IPS DF 4.7 (cell line): ENCODE data around the gene PDE6A.

ENCODE experiments used
- DNase-seq: peaks from one replicate; pipeline ENCODE4 v3.0.0-alpha.2; 2013; ENCODE audit warnings: low spot score; ENCODE audit errors: extremely low read depth

Gene PDE6A

DNA sequence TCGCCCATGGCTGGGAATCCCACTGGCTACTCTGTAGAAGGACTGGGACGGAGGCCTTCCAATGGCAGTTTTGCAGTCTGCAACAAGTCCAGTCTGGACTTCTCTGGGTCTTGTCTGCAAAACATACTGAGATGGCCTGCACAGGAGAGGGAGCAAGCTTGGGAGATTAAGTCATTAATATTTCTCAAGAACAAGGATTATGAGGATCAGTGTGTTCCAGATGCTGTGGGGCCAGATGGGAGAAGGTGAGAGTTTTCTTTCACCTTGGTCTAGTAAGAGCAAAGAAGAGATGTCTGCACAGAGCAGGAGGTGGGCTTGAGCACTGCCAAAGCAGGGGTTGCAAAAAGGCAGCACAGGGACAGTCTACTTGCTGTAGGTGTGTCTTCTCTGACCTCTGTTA is at the start of gene PDE6A:
PDE6A (minus strand) TSS at position 128 of the 400 bp plus-strand sequence; CDS start at position 8, 120 bp downstream.
- no peak for DNase-seq

DNA sequence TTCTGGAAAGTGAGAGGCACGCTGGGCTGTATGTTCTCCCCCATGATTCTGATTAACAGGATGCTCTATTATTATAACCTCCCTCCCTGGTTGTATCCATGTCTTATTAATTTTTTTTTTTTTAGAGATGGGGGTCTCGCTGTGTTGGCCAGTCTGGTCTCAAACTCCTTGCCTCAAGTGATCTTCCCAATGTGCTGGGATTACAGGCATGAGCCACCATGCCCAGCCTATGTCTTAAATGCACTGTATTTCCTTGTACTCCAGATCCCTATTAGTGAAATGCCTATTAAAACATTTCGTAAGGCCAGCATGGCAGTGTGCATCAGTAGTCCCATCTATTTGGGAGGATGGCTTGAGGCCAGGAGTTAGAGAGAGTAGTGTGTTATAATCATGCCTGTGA is 48.9 kb upstream of the PDE6A start:
- no peak for DNase-seq

- DNase-seq: peak; percentile 25
Observed at GRCh38 chr5:149990518-149991376, 46.2 kb upstream of the PDE6A start.

GRCh38 chr5:149988126-149988525 is 43.5 kb upstream of the PDE6A start:
- DNase-seq: no peak

DNA sequence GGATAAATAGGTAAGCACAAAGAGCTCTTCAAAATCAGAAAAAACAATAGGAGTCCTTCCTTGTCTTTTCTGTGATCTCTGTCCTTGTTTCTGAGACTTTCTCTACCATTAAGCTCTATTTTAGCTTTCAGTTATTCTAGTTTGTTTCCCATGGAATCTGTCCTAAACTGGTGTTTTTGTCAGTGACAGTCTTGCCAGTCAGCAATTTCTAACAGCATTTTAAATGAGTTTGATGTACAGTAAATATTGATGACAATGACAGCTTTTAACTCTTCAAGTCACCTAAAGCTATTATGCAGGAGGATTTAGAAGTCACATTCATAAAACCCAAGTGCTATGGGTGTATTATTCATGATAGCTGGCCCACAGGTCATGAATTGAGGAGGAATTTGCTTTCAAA is 37.9 kb upstream of the PDE6A start:
- DNase-seq: no peak

DNA sequence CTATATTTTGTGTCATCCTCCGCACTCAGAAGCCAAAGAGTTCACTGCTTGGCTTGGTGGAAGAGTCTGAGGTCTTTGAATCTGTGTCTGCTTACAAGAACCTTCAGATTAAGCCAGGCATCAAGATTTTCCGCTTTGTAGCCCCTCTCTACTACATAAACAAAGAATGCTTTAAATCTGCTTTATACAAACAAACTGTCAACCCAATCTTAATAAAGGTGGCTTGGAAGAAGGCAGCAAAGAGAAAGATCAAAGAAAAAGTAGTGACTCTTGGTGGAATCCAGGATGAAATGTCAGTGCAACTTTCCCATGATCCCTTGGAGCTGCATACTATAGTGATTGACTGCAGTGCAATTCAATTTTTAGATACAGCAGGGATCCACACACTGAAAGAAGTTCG is 36.6 kb upstream of the PDE6A start:
- DNase-seq: no peak

- no peak for DNase-seq
Observed at GRCh38 chr5:149979896-149980295, 35.3 kb upstream of the PDE6A start.

DNA sequence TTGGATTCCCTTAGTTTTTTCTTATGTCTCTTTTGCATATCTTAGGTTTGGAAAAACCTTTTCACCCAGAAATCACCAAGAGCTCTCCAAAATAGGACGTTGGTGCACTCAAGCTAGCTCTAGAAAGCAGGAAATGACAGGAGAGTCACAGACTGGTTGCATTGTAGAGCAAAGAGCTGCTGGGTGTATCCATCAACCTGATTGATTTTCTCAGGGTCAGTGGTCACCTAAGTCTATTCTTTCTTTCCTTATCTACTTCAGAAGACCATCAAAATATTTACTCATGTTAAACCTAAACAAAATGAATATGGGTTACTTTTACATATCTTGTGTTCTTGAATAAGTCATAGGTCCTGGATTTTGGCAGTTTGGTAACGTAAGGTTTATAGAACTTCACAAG is 30.8 kb upstream of the PDE6A start:
- no peak for DNase-seq

- DNase-seq: no peak
Observed at GRCh38 chr5:149969181-149969930, 24.8 kb upstream of the PDE6A start.

DNA sequence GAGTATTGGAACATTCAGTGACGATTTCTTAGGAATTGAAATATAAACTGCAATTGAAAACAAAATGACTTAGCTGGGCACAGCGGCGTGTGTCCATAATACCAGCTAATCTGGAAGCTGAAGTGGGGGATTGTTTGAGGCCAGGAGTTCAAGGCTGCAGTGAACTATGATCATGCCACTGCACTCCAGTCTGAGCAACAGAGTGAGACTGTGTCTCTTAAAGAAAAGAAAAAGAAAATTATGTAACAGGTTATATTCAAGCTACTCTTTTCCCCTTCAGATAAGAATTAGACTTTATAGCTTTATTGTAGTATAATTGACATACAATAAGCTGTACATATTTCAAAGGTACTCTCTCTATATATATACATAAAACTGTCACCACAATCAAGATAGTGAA is 22.4 kb upstream of the PDE6A start:
- DNase-seq: no peak

DNA sequence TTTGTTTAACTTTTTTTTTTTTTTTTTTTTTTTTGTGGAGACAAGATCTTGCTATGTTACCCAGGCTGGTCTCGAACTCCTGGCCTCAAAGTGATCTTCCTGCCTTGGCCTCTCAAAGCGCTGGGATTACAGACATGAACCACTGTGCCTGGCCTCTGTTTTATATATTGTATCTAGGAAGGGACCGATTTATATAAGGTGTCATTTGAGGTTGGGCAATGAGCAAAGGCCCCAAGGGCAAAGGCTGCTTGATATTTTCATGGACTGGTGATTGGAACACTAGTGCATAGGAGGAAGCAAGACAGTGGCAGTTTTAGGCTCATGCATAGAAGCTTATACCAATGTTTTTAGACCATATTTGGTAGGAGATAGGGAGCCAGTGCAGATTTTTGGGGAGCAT is 19.1 kb upstream of the PDE6A start:
- no peak for DNase-seq

DNA sequence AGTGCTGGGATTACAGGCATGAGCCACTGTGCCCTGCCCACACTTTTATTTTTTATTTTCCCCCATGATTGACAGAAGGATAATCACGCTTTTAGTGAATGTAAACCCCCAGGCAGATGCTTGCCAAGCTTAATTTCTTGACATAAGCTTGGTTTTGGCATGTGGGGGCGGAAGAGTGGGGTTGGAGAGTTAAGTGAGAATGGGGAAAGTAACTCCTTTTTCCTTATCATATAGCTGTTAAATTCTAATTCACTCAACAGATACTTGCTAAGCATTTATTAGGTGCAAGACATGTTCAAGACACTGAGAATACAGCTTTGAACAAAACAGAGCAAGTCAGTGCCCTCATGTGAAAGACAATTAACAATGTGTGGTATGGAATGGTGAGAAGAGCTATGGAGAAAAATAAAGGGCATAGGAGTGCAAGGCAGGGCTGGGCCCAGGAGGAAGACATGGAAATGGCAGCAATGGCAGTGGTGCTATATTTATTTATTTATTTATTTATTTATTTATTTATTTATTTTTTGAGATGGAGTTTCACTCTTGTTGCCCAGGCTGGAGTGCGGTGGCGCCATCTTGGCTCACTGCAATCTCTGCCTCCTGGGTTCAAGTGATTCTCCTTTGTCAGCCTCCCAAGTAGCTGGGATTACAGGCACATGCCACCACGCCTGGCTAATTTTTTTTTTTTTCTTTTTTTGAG is 18.2 kb upstream of the PDE6A start:
- no peak for DNase-seq

DNA sequence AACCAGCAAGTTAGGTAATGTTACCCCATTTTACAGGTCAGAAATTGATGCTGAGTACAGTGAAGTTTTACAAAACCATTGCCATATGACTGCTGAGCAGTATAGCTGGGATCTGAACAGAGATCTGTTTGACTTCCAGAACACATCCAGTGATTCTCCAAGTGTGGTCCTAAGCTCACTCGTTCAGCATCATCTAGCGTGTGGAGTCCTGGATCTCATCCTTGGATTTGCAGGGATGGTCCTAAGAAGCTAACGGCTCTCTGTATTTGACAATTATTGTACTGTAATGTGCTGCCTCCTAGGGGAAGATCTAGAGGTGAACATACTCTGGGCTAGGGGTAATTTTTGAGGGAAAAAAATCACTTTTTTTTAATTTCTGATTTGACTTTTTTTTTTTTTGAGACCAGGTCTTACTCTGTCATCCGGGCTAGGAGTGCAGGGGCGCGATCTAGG is 17.4 kb upstream of the PDE6A start:
- DNase-seq: no peak

DNA sequence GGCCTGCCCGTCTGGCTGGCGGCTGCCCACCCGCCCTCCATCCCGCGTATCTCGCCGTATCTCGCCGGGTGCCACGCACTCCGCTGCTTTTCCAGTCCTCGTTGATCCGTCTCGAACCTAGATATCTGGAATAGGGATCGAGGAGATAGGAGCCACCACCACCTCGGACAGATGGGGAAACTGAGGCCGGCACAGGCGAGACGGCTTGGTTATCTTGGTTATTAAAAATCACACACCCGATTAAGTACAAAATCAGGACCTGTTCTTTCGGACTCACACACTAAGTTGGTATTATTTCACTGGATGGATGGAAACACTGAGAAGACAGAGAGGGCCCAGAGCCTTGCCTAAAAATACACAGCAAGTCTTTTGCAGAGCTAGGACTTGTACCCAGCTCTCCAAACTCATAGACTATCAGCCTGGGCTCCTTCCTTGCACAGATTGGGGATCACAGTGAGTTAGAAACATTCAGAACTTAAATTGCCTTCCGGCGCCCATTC is 16.6 kb upstream of the PDE6A start:
- DNase-seq: no peak

GRCh38 chr5:149960272-149961185 is 15.9 kb upstream of the PDE6A start, which contains the start of gene SLC26A2:
TSS of gene SLC26A2 (plus strand) at chr5:149960758. CDS start at chr5:149977653, 16,895 bp downstream.
- DNase-seq: peak; percentile 78

- DNase-seq: no peak
Observed at GRCh38 chr5:149959406-149960236, 15.0 kb upstream of the PDE6A start.

- DNase-seq: no peak
Observed at GRCh38 chr5:149957855-149958254, 13.3 kb upstream of the PDE6A start.

GRCh38 chr5:149956685-149957084 is 12.1 kb upstream of the PDE6A start:
- DNase-seq: no peak

GRCh38 chr5:149954798-149955197 is 10.2 kb upstream of the PDE6A start:
- no peak for DNase-seq
